Measurements from ENCODE around the gene CEACAM4. TPM values are rescaled to one million over a fixed set of nuclear protein-coding genes. Genes with fewer than 3 reads are reported as not detected.

The CEACAM4 gene
- total RNA-seq, 1 experiment from 2014 or later = not detected

DNA sequence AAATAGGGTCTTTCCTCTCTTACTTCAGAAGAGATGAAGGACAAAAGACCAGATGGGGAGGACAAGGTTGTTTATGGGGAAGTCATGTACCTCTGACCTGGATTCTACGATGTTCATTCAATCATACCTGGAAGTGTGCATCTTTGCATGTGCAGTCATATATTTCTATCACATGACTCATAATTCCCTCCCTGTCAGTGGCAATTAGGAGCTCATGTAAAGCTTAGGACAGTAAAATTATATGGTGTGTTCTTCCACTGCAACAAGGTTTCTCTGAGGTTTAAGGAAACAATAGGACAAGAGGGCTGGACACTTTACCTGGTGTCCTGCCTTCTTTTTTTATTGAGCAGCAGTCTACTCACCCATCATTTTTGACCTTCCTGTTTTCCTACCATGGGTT is 41.4 kb upstream of the CEACAM4 start:
- no peak overlapping the region for H3K4me3 ChIP-seq (replicated peaks in 1 of 2; ENCODE audit: low read depth in 1 of 2, low read length in 2 of 2)
- no peaks in the 10 kb centered on the region for H3K9me2 ChIP-seq (ENCODE audit: insufficient read depth)
- CTCF ChIA-PET = no interaction called here
- intact Hi-C loops (cut with micrococcal nuclease) = no loop called here
- DNase-seq (ENCODE audit: low read depth, low spot score) = no peak
- no peak overlapping the region for H3K9ac ChIP-seq (ENCODE audit: low read length)
- no peaks in the 10 kb centered on the region for H3K79me2 ChIP-seq (ENCODE audit: insufficient read depth, low read length)
- no peaks in the 10 kb centered on the region for H4K20me1 ChIP-seq (ENCODE audit: insufficient read depth)
- H2AFZ ChIP-seq (ENCODE audit: low read depth, low read length, poor library complexity, severe bottlenecking) = no peak overlapping the region
- no peaks in the 10 kb centered on the region for H3K36me3 ChIP-seq (ENCODE audit: control insufficient read depth in 1 of 2, insufficient read depth in 2 of 2, low read length in 2 of 2)
- POLR2A ChIA-PET = no interaction called here
- no peak overlapping the region for H3K27ac ChIP-seq (ENCODE audit: low read depth, low read length)
- RAD21 ChIA-PET (ENCODE audit: low non-redundant PET in 1 of 2, low total read pairs in 2 of 2, uncharacterized antibody in 2 of 2, unreplicated experiment in 2 of 2) = no interaction called here
- BruUV-seq (replicated peaks) = no TSS peak
- ATAC-seq = no peak
- peaks cover 28% of the 10 kb centered on the region for H3K27me3 ChIP-seq (ENCODE audit: insufficient read depth, low read length)
- no peaks in the 10 kb centered on the region for H3K4me1 ChIP-seq (ENCODE audit: control insufficient read depth in 1 of 2, insufficient read depth in 2 of 2, low read length in 2 of 2)
- no peak overlapping the region for H3K4me2 ChIP-seq (ENCODE audit: low read length)
- TF ChIP-seq POLR2AphosphoS5 (IDR thresholded peaks at IDR 0.05; ENCODE audit: low read depth, low read length) (no peak), POLR2A (IDR thresholded peaks at IDR 0.05; ENCODE audit: borderline replicate concordance, extremely low read depth, insufficient read depth, insufficient read length) (no peak), RAD21 (IDR thresholded peaks at IDR 0.05; ENCODE audit: low read depth) (no peak), JUND (IDR thresholded peaks at IDR 0.05) (no peak), EGR1 (IDR thresholded peaks at IDR 0.05; ENCODE audit: low read depth) (no peak), ZFX (IDR thresholded peaks at IDR 0.05) (no peak), EZH2phosphoT487 (IDR thresholded peaks at IDR 0.05; ENCODE audit: borderline replicate concordance) (no peak), SP1 (IDR thresholded peaks at IDR 0.05; ENCODE audit: low read depth) (no peak), FOSL1 (IDR thresholded peaks at IDR 0.05; ENCODE audit: low read depth) (no peak), TCF7L2 (IDR thresholded peaks at IDR 0.05; ENCODE audit: borderline replicate concordance, extremely low read depth, insufficient read depth, insufficient read length) (no peak), EZH2 (IDR thresholded peaks at IDR 0.05) (no peak), SRF (IDR thresholded peaks at IDR 0.05; ENCODE audit: low read depth) (no peak), YY1 (IDR thresholded peaks at IDR 0.05; ENCODE audit: extremely low read depth, insufficient replicate concordance, low read depth, low read length) (no peak), ZNF274 (IDR thresholded peaks at IDR 0.05; ENCODE audit: low read depth, low read length) (no peak), SIN3A (IDR thresholded peaks at IDR 0.05; ENCODE audit: low read depth) (no peak)
- TF ChIP-seq, protein P1, sequence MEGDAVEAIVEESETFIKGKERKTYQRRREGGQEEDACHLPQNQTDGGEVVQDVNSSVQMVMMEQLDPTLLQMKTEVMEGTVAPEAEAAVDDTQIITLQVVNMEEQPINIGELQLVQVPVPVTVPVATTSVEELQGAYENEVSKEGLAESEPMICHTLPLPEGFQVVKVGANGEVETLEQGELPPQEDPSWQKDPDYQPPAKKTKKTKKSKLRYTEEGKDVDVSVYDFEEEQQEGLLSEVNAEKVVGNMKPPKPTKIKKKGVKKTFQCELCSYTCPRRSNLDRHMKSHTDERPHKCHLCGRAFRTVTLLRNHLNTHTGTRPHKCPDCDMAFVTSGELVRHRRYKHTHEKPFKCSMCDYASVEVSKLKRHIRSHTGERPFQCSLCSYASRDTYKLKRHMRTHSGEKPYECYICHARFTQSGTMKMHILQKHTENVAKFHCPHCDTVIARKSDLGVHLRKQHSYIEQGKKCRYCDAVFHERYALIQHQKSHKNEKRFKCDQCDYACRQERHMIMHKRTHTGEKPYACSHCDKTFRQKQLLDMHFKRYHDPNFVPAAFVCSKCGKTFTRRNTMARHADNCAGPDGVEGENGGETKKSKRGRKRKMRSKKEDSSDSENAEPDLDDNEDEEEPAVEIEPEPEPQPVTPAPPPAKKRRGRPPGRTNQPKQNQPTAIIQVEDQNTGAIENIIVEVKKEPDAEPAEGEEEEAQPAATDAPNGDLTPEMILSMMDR (IDR thresholded peaks at IDR 0.05 in 2 of 3, conservative IDR thresholded peaks at IDR 0.05 in 1 of 3; ENCODE audit: borderline replicate concordance in 1 of 3, insufficient read depth in 1 of 3, low read depth in 2 of 3, low read length in 2 of 3) = no peak
- TF ChIP-seq, protein P2, sequence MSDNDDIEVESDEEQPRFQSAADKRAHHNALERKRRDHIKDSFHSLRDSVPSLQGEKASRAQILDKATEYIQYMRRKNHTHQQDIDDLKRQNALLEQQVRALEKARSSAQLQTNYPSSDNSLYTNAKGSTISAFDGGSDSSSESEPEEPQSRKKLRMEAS (IDR thresholded peaks at IDR 0.05) = no peak
- TF ChIP-seq, protein P3, sequence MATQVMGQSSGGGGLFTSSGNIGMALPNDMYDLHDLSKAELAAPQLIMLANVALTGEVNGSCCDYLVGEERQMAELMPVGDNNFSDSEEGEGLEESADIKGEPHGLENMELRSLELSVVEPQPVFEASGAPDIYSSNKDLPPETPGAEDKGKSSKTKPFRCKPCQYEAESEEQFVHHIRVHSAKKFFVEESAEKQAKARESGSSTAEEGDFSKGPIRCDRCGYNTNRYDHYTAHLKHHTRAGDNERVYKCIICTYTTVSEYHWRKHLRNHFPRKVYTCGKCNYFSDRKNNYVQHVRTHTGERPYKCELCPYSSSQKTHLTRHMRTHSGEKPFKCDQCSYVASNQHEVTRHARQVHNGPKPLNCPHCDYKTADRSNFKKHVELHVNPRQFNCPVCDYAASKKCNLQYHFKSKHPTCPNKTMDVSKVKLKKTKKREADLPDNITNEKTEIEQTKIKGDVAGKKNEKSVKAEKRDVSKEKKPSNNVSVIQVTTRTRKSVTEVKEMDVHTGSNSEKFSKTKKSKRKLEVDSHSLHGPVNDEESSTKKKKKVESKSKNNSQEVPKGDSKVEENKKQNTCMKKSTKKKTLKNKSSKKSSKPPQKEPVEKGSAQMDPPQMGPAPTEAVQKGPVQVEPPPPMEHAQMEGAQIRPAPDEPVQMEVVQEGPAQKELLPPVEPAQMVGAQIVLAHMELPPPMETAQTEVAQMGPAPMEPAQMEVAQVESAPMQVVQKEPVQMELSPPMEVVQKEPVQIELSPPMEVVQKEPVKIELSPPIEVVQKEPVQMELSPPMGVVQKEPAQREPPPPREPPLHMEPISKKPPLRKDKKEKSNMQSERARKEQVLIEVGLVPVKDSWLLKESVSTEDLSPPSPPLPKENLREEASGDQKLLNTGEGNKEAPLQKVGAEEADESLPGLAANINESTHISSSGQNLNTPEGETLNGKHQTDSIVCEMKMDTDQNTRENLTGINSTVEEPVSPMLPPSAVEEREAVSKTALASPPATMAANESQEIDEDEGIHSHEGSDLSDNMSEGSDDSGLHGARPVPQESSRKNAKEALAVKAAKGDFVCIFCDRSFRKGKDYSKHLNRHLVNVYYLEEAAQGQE (IDR thresholded peaks at IDR 0.05; ENCODE audit: low read depth) = no peak
- TF ChIP-seq, protein P4, sequence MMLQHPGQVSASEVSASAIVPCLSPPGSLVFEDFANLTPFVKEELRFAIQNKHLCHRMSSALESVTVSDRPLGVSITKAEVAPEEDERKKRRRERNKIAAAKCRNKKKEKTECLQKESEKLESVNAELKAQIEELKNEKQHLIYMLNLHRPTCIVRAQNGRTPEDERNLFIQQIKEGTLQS (IDR thresholded peaks at IDR 0.05) = no peak
- H3K9me3 ChIP-seq (ENCODE audit: control insufficient read depth in 1 of 2, insufficient read depth in 1 of 2, low read depth in 1 of 2, low read length in 2 of 2) = peaks cover 5 to 10% of the 10 kb centered on the region in 2 experiments; a peak in 3 of 4 replicates

Measured in HCT116 (cell line).